Glutamatergic neuron (in vitro differentiated cells): ENCODE measurements around the gene PTDSS2. TPM values are rescaled to one million over a fixed set of nuclear protein-coding genes. Genes with fewer than 3 reads are reported as not detected.

ENCODE experiments used
- DNase-seq: peaks from one replicate; pipeline ENCODE4 v3.0.0; 2022
- H3K27ac Mint-ChIP-seq: one replicate; pipeline ENCODE4 v1.8.0; 2020; ENCODE audit warnings: mild to moderate bottlenecking, mixed read lengths, inconsistent platforms; ENCODE audit not compliant: unreplicated experiment
- H3K27me3 Mint-ChIP-seq: one replicate; pipeline ENCODE4 v1.8.0; 2020; ENCODE audit warnings: mild to moderate bottlenecking, moderate library complexity, mixed read lengths, inconsistent platforms; ENCODE audit not compliant: unreplicated experiment
- H3K36me3 Mint-ChIP-seq: one replicate; pipeline ENCODE4 v1.8.0; 2020; ENCODE audit warnings: mild to moderate bottlenecking, mixed read lengths, inconsistent platforms; ENCODE audit not compliant: unreplicated experiment
- H3K4me1 Mint-ChIP-seq: one replicate; pipeline ENCODE4 v1.8.0; 2020; ENCODE audit warnings: mild to moderate bottlenecking, low read depth, mixed read lengths, inconsistent platforms; ENCODE audit not compliant: unreplicated experiment
- H3K4me3 Mint-ChIP-seq: one replicate; pipeline ENCODE4 v1.8.0; 2020; ENCODE audit warnings: mild to moderate bottlenecking, mixed read lengths, inconsistent platforms; ENCODE audit not compliant: unreplicated experiment
- H3K9me3 Mint-ChIP-seq: one replicate; pipeline ENCODE4 v1.8.0; 2020; ENCODE audit warnings: mild to moderate bottlenecking, moderate library complexity, mixed read lengths, inconsistent platforms; ENCODE audit not compliant: unreplicated experiment
- CTCF ChIP-seq: fragments of 200-600 bp; sonication (generic); IDR thresholded peaks from one replicate; pipeline ENCODE4 v1.5.0; 2021; ENCODE audit not compliant: partially characterized antibody, unreplicated experiment
- total RNA-seq: library from RNA; stranded (reverse); fragmentation: NEBNext Ultra II Directional; extraction: Animal tissue kit (Norgen Biotek cat#: 25700); gene quantifications from one replicate; pipeline ENCODE4 v1.2.1, GENCODE V29; 2021; ENCODE audit not compliant: unreplicated experiment

Gene PTDSS2
- total RNA-seq, 1 donor from 2014 or later: 123 TPM

GRCh38 chr11:504053-504993 lies 54.2 kb downstream of the PTDSS2 start:
- H3K27me3 Mint-ChIP-seq: peaks cover 20% of the 10 kb centered on the region
- peak overlapping the region; percentile 97 for H3K4me3 Mint-ChIP-seq
- DNase-seq: peak; percentile 54
- H3K27ac Mint-ChIP-seq: peak overlapping the region; percentile 66
- no peak for TF ChIP-seq CTCF
- H3K9me3 Mint-ChIP-seq: peaks cover 11% of the 10 kb centered on the region
- no peaks in the 10 kb centered on the region for H3K36me3 Mint-ChIP-seq
- peaks cover 2% of the 10 kb centered on the region for H3K4me1 Mint-ChIP-seq

- peak overlapping the region; percentile 66 for H3K27ac Mint-ChIP-seq
- no peak for DNase-seq
- H3K9me3 Mint-ChIP-seq: peaks cover 13% of the 10 kb centered on the region
- H3K36me3 Mint-ChIP-seq: peaks cover 3% of the 10 kb centered on the region
- TF ChIP-seq CTCF: no peak
- H3K4me3 Mint-ChIP-seq: peak overlapping the region; percentile 97
- H3K4me1 Mint-ChIP-seq: peaks cover 2% of the 10 kb centered on the region
- peaks cover 18% of the 10 kb centered on the region for H3K27me3 Mint-ChIP-seq
These were observed 54.9 kb downstream of the PTDSS2 start for GRCh38 chr11:504994-505344.

- no peak for TF ChIP-seq CTCF
- DNase-seq: peak; percentile 99
- Mint-ChIP-seq H3K4me1 (peaks cover 2% of the 10 kb centered on the region), H3K27me3 (peaks cover 14% of the 10 kb centered on the region), H3K36me3 (peaks cover 4% of the 10 kb centered on the region), H3K9me3 (peaks cover 13% of the 10 kb centered on the region), H3K4me3 (peak overlapping the region; percentile 97), H3K27ac (peak overlapping the region; percentile 84)
These were observed 56.3 kb downstream of the PTDSS2 start for GRCh38 chr11:506238-506994.

- Mint-ChIP-seq H3K27ac (peak within 1 kb of the TSS; percentile 84), H3K9me3 (peaks cover 10% of the 10 kb centered on the region), H3K36me3 (peaks cover 4% of the 10 kb centered on the region), H3K4me3 (peak within 1 kb of the TSS; percentile 97), H3K27me3 (peaks cover 11% of the 10 kb centered on the region), H3K4me1 (peaks cover 4% of the 10 kb centered on the region)
- no peak for TF ChIP-seq CTCF
- DNase-seq: peak; percentile 99
These were observed 57.1 kb downstream of the PTDSS2 start, which contains the start of gene RNH1 for GRCh38 chr11:506995-507726. Gene RNH1, minus strand, starts transcription at chr11:507242. Its CDS starts 5,080 bp downstream, at chr11:502162.
